ENCODE data around the gene RTL5. TPM values are rescaled to one million over a fixed set of nuclear protein-coding genes. Genes with fewer than 3 reads are reported as not detected.

Gene RTL5
- total RNA-seq, 2 donors from 2014 or later = 2.6 to 2.7 TPM

GRCh38 chrX:72142094-72142793 lies 10.5 kb upstream of the RTL5 start:
- H3K36me3 Mint-ChIP-seq (ENCODE audit: low read depth) = no peaks in the 10 kb centered on the region
- no peak for DNase-seq
- ATAC-seq = no peak
- H3K27ac Mint-ChIP-seq = peak overlapping the region; percentile 59
- H3K4me1 Mint-ChIP-seq = peaks cover 15% of the 10 kb centered on the region
- no peak overlapping the region for H3K4me3 Mint-ChIP-seq
- H3K27me3 Mint-ChIP-seq = no peaks in the 10 kb centered on the region
- no peaks in the 10 kb centered on the region for H3K9me3 ChIP-seq (ENCODE audit: control insufficient read depth, low read length, poor library complexity, severe bottlenecking)

- Mint-ChIP-seq H3K27ac (peak overlapping the region; percentile 53), H3K36me3 (ENCODE audit: low read depth) (no peaks in the 10 kb centered on the region), H3K4me3 (peak overlapping the region; percentile 56), H3K4me1 (peaks cover 15% of the 10 kb centered on the region), H3K27me3 (no peaks in the 10 kb centered on the region)
- H3K9me3 ChIP-seq (ENCODE audit: control insufficient read depth, low read length, poor library complexity, severe bottlenecking) = no peaks in the 10 kb centered on the region
- no peak for DNase-seq
- ATAC-seq = peak; percentile 66
These were observed 9.8 kb upstream of the RTL5 start for GRCh38 chrX:72141372-72142004.

GRCh38 chrX:72139538-72139937 lies 7.8 kb upstream of the RTL5 start:
- no peaks in the 10 kb centered on the region for H3K27me3 Mint-ChIP-seq
- H3K4me3 Mint-ChIP-seq = no peak overlapping the region
- no peak for DNase-seq
- no peaks in the 10 kb centered on the region for H3K36me3 Mint-ChIP-seq (ENCODE audit: low read depth)
- H3K27ac Mint-ChIP-seq = no peak overlapping the region
- peaks cover 17% of the 10 kb centered on the region for H3K4me1 Mint-ChIP-seq
- ATAC-seq = no peak
- no peaks in the 10 kb centered on the region for H3K9me3 ChIP-seq (ENCODE audit: control insufficient read depth, low read length, poor library complexity, severe bottlenecking)

- Mint-ChIP-seq H3K4me1 (peaks cover 14% of the 10 kb centered on the region), H3K36me3 (ENCODE audit: low read depth) (peaks cover 2% of the 10 kb centered on the region), H3K4me3 (no peak overlapping the region), H3K27me3 (no peaks in the 10 kb centered on the region), H3K27ac (no peak overlapping the region)
- DNase-seq (no peak), ATAC-seq (no peak)
- H3K9me3 ChIP-seq (ENCODE audit: control insufficient read depth, low read length, poor library complexity, severe bottlenecking) = no peaks in the 10 kb centered on the region
These were observed 6.3 kb upstream of the RTL5 start for GRCh38 chrX:72137846-72138495.

- no peaks in the 10 kb centered on the region for H3K9me3 ChIP-seq (ENCODE audit: control insufficient read depth, low read length, poor library complexity, severe bottlenecking)
- peak overlapping the region; percentile 11 for H3K27ac Mint-ChIP-seq
- H3K27me3 Mint-ChIP-seq = no peaks in the 10 kb centered on the region
- H3K4me1 Mint-ChIP-seq = peaks cover 7% of the 10 kb centered on the region
- no peak overlapping the region for H3K4me3 Mint-ChIP-seq
- no peak for ATAC-seq
- DNase-seq = no peak
- peaks cover 4% of the 10 kb centered on the region for H3K36me3 Mint-ChIP-seq (ENCODE audit: low read depth)
These were observed 2.3 kb upstream of the RTL5 start for GRCh38 chrX:72133851-72134546.

- peaks cover 4% of the 10 kb centered on the region for H3K36me3 Mint-ChIP-seq (ENCODE audit: low read depth)
- peaks cover 7% of the 10 kb centered on the region for H3K4me1 Mint-ChIP-seq
- ATAC-seq = no peak
- no peaks in the 10 kb centered on the region for H3K27me3 Mint-ChIP-seq
- H3K4me3 Mint-ChIP-seq = peak overlapping the region; percentile 86
- H3K27ac Mint-ChIP-seq = peak overlapping the region; percentile 82
- H3K9me3 ChIP-seq (ENCODE audit: control insufficient read depth, low read length, poor library complexity, severe bottlenecking) = no peaks in the 10 kb centered on the region
- DNase-seq = no peak
These were observed 741 bp upstream of the RTL5 start for GRCh38 chrX:72132456-72132855.

GRCh38 chrX:72130762-72131250 lies 909 bp downstream of the RTL5 start:
- no peak for ATAC-seq
- Mint-ChIP-seq H3K36me3 (ENCODE audit: low read depth) (peaks cover 4% of the 10 kb centered on the region), H3K4me3 (peak overlapping the region; percentile 81), H3K4me1 (peaks cover 10% of the 10 kb centered on the region), H3K27me3 (no peaks in the 10 kb centered on the region), H3K27ac (no peak overlapping the region)
- no peak for DNase-seq
- H3K9me3 ChIP-seq (ENCODE audit: control insufficient read depth, low read length, poor library complexity, severe bottlenecking) = no peaks in the 10 kb centered on the region

GRCh38 chrX:72130156-72130761 lies 1.5 kb downstream of the RTL5 start:
- Mint-ChIP-seq H3K4me3 (peak overlapping the region; percentile 81), H3K36me3 (ENCODE audit: low read depth) (peaks cover 4% of the 10 kb centered on the region), H3K4me1 (peaks cover 14% of the 10 kb centered on the region), H3K27ac (no peak overlapping the region), H3K27me3 (no peaks in the 10 kb centered on the region)
- ATAC-seq (no peak), DNase-seq (no peak)
- H3K9me3 ChIP-seq (ENCODE audit: control insufficient read depth, low read length, poor library complexity, severe bottlenecking) = no peaks in the 10 kb centered on the region

- H3K27ac Mint-ChIP-seq = no peak overlapping the region
- H3K27me3 Mint-ChIP-seq = no peaks in the 10 kb centered on the region
- peaks cover 4% of the 10 kb centered on the region for H3K36me3 Mint-ChIP-seq (ENCODE audit: low read depth)
- ATAC-seq = no peak
- peaks cover 17% of the 10 kb centered on the region for H3K4me1 Mint-ChIP-seq
- no peaks in the 10 kb centered on the region for H3K9me3 ChIP-seq (ENCODE audit: control insufficient read depth, low read length, poor library complexity, severe bottlenecking)
- H3K4me3 Mint-ChIP-seq = peak overlapping the region; percentile 68
- DNase-seq = no peak
These were observed 2.1 kb downstream of the RTL5 start for GRCh38 chrX:72129661-72130060.

- no peak for ATAC-seq
- Mint-ChIP-seq H3K4me1 (peaks cover 23% of the 10 kb centered on the region), H3K27me3 (no peaks in the 10 kb centered on the region)
These were observed 2.8 kb downstream of the RTL5 start for GRCh38 chrX:72128881-72129280.

GRCh38 chrX:72128183-72128834 lies 3.4 kb downstream of the RTL5 start:
- H3K4me1 Mint-ChIP-seq = peaks cover 23% of the 10 kb centered on the region

More at GRCh38 chrX:72128881-72129280, 2.8 kb downstream of the RTL5 start:
- peak overlapping the region; percentile 36 for H3K4me3 Mint-ChIP-seq
- no peak overlapping the region for H3K27ac Mint-ChIP-seq
- H3K9me3 ChIP-seq (ENCODE audit: control insufficient read depth, low read length, poor library complexity, severe bottlenecking) = no peaks in the 10 kb centered on the region
- H3K36me3 Mint-ChIP-seq (ENCODE audit: low read depth) = peaks cover 4% of the 10 kb centered on the region
- no peak for DNase-seq

GRCh38 chrX:72127332-72127731 lies 4.4 kb downstream of the RTL5 start:
- H3K4me3 Mint-ChIP-seq = no peak overlapping the region
- peaks cover 2% of the 10 kb centered on the region for H3K36me3 Mint-ChIP-seq (ENCODE audit: low read depth)
- ATAC-seq (no peak), DNase-seq (no peak)
- H3K27me3 Mint-ChIP-seq = no peaks in the 10 kb centered on the region
- peaks cover 30% of the 10 kb centered on the region for H3K4me1 Mint-ChIP-seq
- no peaks in the 10 kb centered on the region for H3K9me3 ChIP-seq (ENCODE audit: control insufficient read depth, low read length, poor library complexity, severe bottlenecking)
- H3K27ac Mint-ChIP-seq = no peak overlapping the region

More at GRCh38 chrX:72128183-72128834, 3.4 kb downstream of the RTL5 start:
- Mint-ChIP-seq H3K4me3 (no peak overlapping the region), H3K27ac (no peak overlapping the region), H3K36me3 (ENCODE audit: low read depth) (peaks cover 3% of the 10 kb centered on the region), H3K27me3 (no peaks in the 10 kb centered on the region)
- H3K9me3 ChIP-seq (ENCODE audit: control insufficient read depth, low read length, poor library complexity, severe bottlenecking) = no peaks in the 10 kb centered on the region
- DNase-seq = no peak
- no peak for ATAC-seq

All from T-helper 17 cell (primary cell).